HCT116 (cell line): ENCODE results near the gene CACNB3. TPM values are rescaled to one million over a fixed set of nuclear protein-coding genes. Genes with fewer than 3 reads are reported as not detected.

ENCODE experiments used
- ATAC-seq: fragments of 200-7000 bp; cut with Tn5 transposase; 2 replicates; pipeline ENCODE4 v1.9.1; 2020; ENCODE audit warnings: mild to moderate bottlenecking, moderate library complexity
- BruUV-seq: library from RNA; stranded (reverse); fragments of 400-500 nt; replicated peaks from 2 replicates; lab custom pipeline; 2021; lab: Mats Ljungman, UMichigan
- CTCF ChIA-PET: fragments of 300-600 bp; sonication (Branson Sonifier 250); formaldehyde crosslinking; loops from one replicate; lab custom pipeline; 2021; ENCODE audit warnings: antibody characterized with exemption; lab: Charles Lee
- POLR2A ChIA-PET: fragments of 300-600, 350-600 bp; sonication (Branson Sonifier 250); formaldehyde crosslinking; loops from one replicate; lab custom pipeline; 2021; ENCODE audit warnings: antibody characterized with exemption; lab: Charles Lee
- RAD21 ChIA-PET, 2 experiments: fragments of 300-600 bp; sonication (Branson Sonifier 250); formaldehyde crosslinking; loops; one replicate each; lab custom pipeline; 2023; ENCODE audit warnings: low total read pairs in 2 of 2; ENCODE audit not compliant: uncharacterized antibody in 2 of 2, unreplicated experiment in 2 of 2, low non-redundant PET in 1 of 2; lab: Charles Lee
- DNase-seq: peaks from one replicate; pipeline ENCODE4 v3.0.0-alpha.2; 2010; ENCODE audit warnings: low read depth, low spot score
- H2AFZ ChIP-seq: fragments of 200-600 bp; shearing (Covaris generic), sonication (generic); 2 replicates; pipeline ENCODE4 v1.6.1; 2017; ENCODE audit warnings: low read depth, mixed run types, mixed read lengths, antibody characterized with exemption, low read length; ENCODE audit not compliant: poor library complexity, severe bottlenecking
- H3K27ac ChIP-seq: 2 replicates; pipeline ENCODE4 v1.5.1; 2012; ENCODE audit warnings: low read depth, low read length
- H3K27me3 ChIP-seq: fragments of 200-600 bp; sonication (generic); 2 replicates; pipeline ENCODE4 v1.6.1; 2016; ENCODE audit warnings: mixed run types, low read length, mixed read lengths; ENCODE audit not compliant: insufficient read depth
- H3K36me3 ChIP-seq, 2 experiments: fragments of 200-500 bp in 1 of 2; fragments of 200-600 bp in 1 of 2; sonication (Bioruptor generic) in 1 of 2; sonication (generic) in 1 of 2; 2 replicates each; pipeline versions ENCODE4 v1.5.1 to v1.6.1; 2014 to 2016; ENCODE audit warnings: low read length in 2 of 2, inconsistent platforms in 1 of 2, mixed read lengths in 1 of 2, mixed run types in 1 of 2; ENCODE audit not compliant: insufficient read depth in 2 of 2, control insufficient read depth in 1 of 2
- H3K4me1 ChIP-seq, 2 experiments: fragments of 200-600 bp in 1 of 2; sonication (generic) in 1 of 2; 2 replicates each; pipeline versions ENCODE4 v1.5.1 to v1.6.1; 2012 to 2017; ENCODE audit warnings: low read length in 2 of 2, inconsistent platforms in 1 of 2, mild to moderate bottlenecking in 1 of 2, mixed read lengths in 1 of 2, mixed run types in 1 of 2, moderate library complexity in 1 of 2; ENCODE audit not compliant: insufficient read depth in 2 of 2, control insufficient read depth in 1 of 2
- H3K4me2 ChIP-seq: fragments of 200-600 bp; sonication (generic); 2 replicates; pipeline ENCODE4 v1.6.1; 2017; ENCODE audit warnings: mixed run types, low read length, mixed read lengths
- H3K4me3 ChIP-seq, 2 experiments: fragments of 200-600 bp in 1 of 2; sonication (generic) in 1 of 2; replicated peaks in 1 of 2; 2 replicates each; pipeline ENCODE4 v1.5.1; 2011 to 2016; ENCODE audit warnings: low read length in 2 of 2, control low read depth in 1 of 2, low read depth in 1 of 2, mild to moderate bottlenecking in 1 of 2, mixed read lengths in 1 of 2, mixed run types in 1 of 2
- H3K79me2 ChIP-seq: fragments of 200-600 bp; sonication (generic); 2 replicates; pipeline ENCODE4 v1.6.1; 2017; ENCODE audit warnings: mild to moderate bottlenecking, mixed run types, low read length, moderate library complexity, mixed read lengths; ENCODE audit not compliant: insufficient read depth
- H3K9ac ChIP-seq: fragments of 200-600 bp; sonication (generic); 2 replicates; pipeline ENCODE4 v1.6.1; 2016; ENCODE audit warnings: low read length, mixed read lengths
- H3K9me2 ChIP-seq: fragments of 200-600 bp; sonication (generic), shearing (Covaris generic); 2 replicates; pipeline ENCODE4 v1.6.1; 2017; ENCODE audit warnings: mixed run types, mild to moderate bottlenecking, moderate library complexity; ENCODE audit not compliant: insufficient read depth
- H3K9me3 ChIP-seq, 2 experiments: fragments of 200-500 bp in 1 of 2; fragments of 200-600 bp in 1 of 2; sonication (Bioruptor generic) in 1 of 2; sonication (generic) in 1 of 2; 2 replicates each; pipeline ENCODE4 v1.6.1; 2014 to 2017; ENCODE audit warnings: low read length in 2 of 2, mixed read lengths in 2 of 2, inconsistent platforms in 1 of 2, low read depth in 1 of 2, mild to moderate bottlenecking in 1 of 2, mixed run types in 1 of 2, moderate library complexity in 1 of 2; ENCODE audit not compliant: control insufficient read depth in 1 of 2, insufficient read depth in 1 of 2
- H4K20me1 ChIP-seq: fragments of 200-600 bp; sonication (generic), shearing (Covaris generic); 2 replicates; pipeline ENCODE4 v1.6.1; 2017; ENCODE audit warnings: mixed run types, mild to moderate bottlenecking, moderate library complexity; ENCODE audit not compliant: insufficient read depth
- CEBPB ChIP-seq: IDR thresholded peaks from 2 replicates; pipeline ENCODE4 v1.6.1; 2012; ENCODE audit warnings: low read depth
- CTCF ChIP-seq, 3 experiments: fragments of 200-600 bp in 1 of 3; sonication (generic) in 1 of 3; IDR thresholded peaks in 2 of 3; conservative IDR thresholded peaks in 1 of 3; 2 replicates each; pipeline ENCODE4 v1.5.1; 2012 to 2017; ENCODE audit warnings: low read depth in 2 of 3, low read length in 2 of 3, antibody characterized with exemption in 1 of 3, borderline replicate concordance in 1 of 3, control low read depth in 1 of 3, mild to moderate bottlenecking in 1 of 3, mixed read lengths in 1 of 3, mixed run types in 1 of 3, moderate library complexity in 1 of 3; ENCODE audit not compliant: insufficient read depth in 1 of 3
- EGR1 ChIP-seq: IDR thresholded peaks from 2 replicates; pipeline ENCODE4 v1.6.1; 2012; ENCODE audit warnings: low read depth
- ELF1 ChIP-seq: IDR thresholded peaks from 2 replicates; pipeline ENCODE4 v1.6.1; 2012; ENCODE audit warnings: low read depth, borderline replicate concordance
- EZH2 ChIP-seq: fragments of 200-600 bp; sonication (generic); IDR thresholded peaks from 2 replicates; pipeline ENCODE4 v1.6.1; 2017; ENCODE audit warnings: antibody characterized with exemption, mixed run types
- EZH2phosphoT487 ChIP-seq: fragments of 200-600 bp; IDR thresholded peaks from 2 replicates; pipeline ENCODE4 v1.6.1; 2018; ENCODE audit warnings: antibody characterized with exemption, borderline replicate concordance
- JUND ChIP-seq: IDR thresholded peaks from 2 replicates; pipeline ENCODE4 v1.6.1; 2012
- MAX ChIP-seq: IDR thresholded peaks from 2 replicates; pipeline ENCODE4 v1.6.1; 2012
- POLR2A ChIP-seq: IDR thresholded peaks from 2 replicates; pipeline ENCODE4 v1.7.0; 2011; ENCODE audit warnings: borderline replicate concordance; ENCODE audit not compliant: insufficient read depth, insufficient read length; ENCODE audit errors: extremely low read depth
- POLR2AphosphoS5 ChIP-seq: IDR thresholded peaks from 2 replicates; pipeline ENCODE4 v1.6.1; 2011; ENCODE audit warnings: mild to moderate bottlenecking, low read depth, low read length, moderate library complexity
- REST ChIP-seq: IDR thresholded peaks from 2 replicates; pipeline ENCODE4 v1.6.1; 2012; ENCODE audit warnings: low read depth
- SIN3A ChIP-seq: IDR thresholded peaks from 2 replicates; pipeline ENCODE4 v1.6.1; 2012; ENCODE audit warnings: low read depth
- SP1 ChIP-seq: IDR thresholded peaks from 2 replicates; pipeline ENCODE4 v1.6.1; 2012; ENCODE audit warnings: low read depth
- SRF ChIP-seq: IDR thresholded peaks from 2 replicates; pipeline ENCODE4 v1.6.1; 2012; ENCODE audit warnings: low read depth
- TCF7L2 ChIP-seq: IDR thresholded peaks from 2 replicates; pipeline ENCODE4 v1.7.0; 2011; ENCODE audit warnings: borderline replicate concordance, inconsistent platforms; ENCODE audit not compliant: insufficient read depth, insufficient read length; ENCODE audit errors: extremely low read depth
- ZBTB33 ChIP-seq: IDR thresholded peaks from 2 replicates; pipeline ENCODE4 v1.6.1; 2011; ENCODE audit warnings: mild to moderate bottlenecking, low read length, moderate library complexity; ENCODE audit not compliant: insufficient replicate concordance; ENCODE audit errors: extremely low read depth
- ZFX ChIP-seq: fragments of 450-650 bp; IDR thresholded peaks from 2 replicates; pipeline ENCODE4 v1.6.1; 2017
- ZNF274 ChIP-seq: fragments of 200-500 bp; sonication (Bioruptor generic); IDR thresholded peaks from 2 replicates; pipeline ENCODE4 v1.6.1; 2014; ENCODE audit warnings: mild to moderate bottlenecking, low read depth, low read length, inconsistent platforms
- intact Hi-C: fragments of 100-400 bp; cut with micrococcal nuclease; formaldehyde crosslinking; loops from 2 replicates; pipeline ENCODE4 v1.10.0; 2022
- total RNA-seq: library from RNA; stranded (reverse); gene quantifications from one replicate; pipeline ENCODE4 v1.2.1, GENCODE V29; 2021; ENCODE audit not compliant: unreplicated experiment

CACNB3 gene
- total RNA-seq, 1 experiment from 2014 or later: 22.0 TPM

GRCh38 chr12:48786591-48787544, 31.4 kb upstream of the CACNB3 start:
- H4K20me1 ChIP-seq: no peaks in the 10 kb centered on the region
- no peak overlapping the region for H2AFZ ChIP-seq
- RAD21 ChIA-PET: no interaction called here
- peaks cover 23% of the 10 kb centered on the region for H3K79me2 ChIP-seq
- H3K4me3 ChIP-seq: peak overlapping the region; percentile 80 to 90; a peak in 3 of 4 replicates
- no peaks in the 10 kb centered on the region for H3K9me2 ChIP-seq
- H3K9me3 ChIP-seq: no peaks in the 10 kb centered on the region
- intact Hi-C loops: no loop called here
- POLR2A ChIA-PET: no interaction called here
- DNase-seq: no peak
- H3K27ac ChIP-seq: no peak overlapping the region
- TF ChIP-seq EGR1 (no peak), EZH2phosphoT487 (no peak), ELF1 (no peak), SP1 (no peak), ZFX (no peak), REST (no peak), MAX (no peak), TCF7L2 (no peak), ZBTB33 (no peak), SRF (no peak), JUND (no peak), POLR2A (no peak), CEBPB (no peak), EZH2 (no peak), CTCF (IDR thresholded peaks at IDR 0.05 in 2 of 3, conservative IDR thresholded peaks at IDR 0.05 in 1 of 3; ENCODE audit: borderline replicate concordance in 1 of 3, insufficient read depth in 1 of 3, low read depth in 2 of 3, low read length in 2 of 3) (no peak), POLR2AphosphoS5 (no peak), SIN3A (no peak), ZNF274 (no peak)
- no peaks in the 10 kb centered on the region for H3K27me3 ChIP-seq
- ATAC-seq: no peak
- H3K4me1 ChIP-seq: peaks cover 14 to 27% of the 10 kb centered on the region in 2 experiments
- peak overlapping the region; percentile 81; the same call in 1 of the 2 replicates for H3K9ac ChIP-seq
- CTCF ChIA-PET: no interaction called here
- no peaks in the 10 kb centered on the region for H3K36me3 ChIP-seq
- no TSS peak for BruUV-seq
- H3K4me2 ChIP-seq: peak overlapping the region; percentile 95
